K562 (cell line): ENCODE measurements around the gene DNAAF2. TPM values are rescaled to one million over a fixed set of nuclear protein-coding genes. Genes with fewer than 3 reads are reported as not detected.

Source experiments
- BRCA1 ChIP-seq, 2 experiments: fragments of 450-650 bp in 1 of 2; sonication (generic) in 1 of 2; formaldehyde crosslinking in 1 of 2; IDR thresholded peaks; 2 replicates each; pipeline versions ENCODE4 v1.5.0 to v1.6.1; 2017 to 2020; ENCODE audit warnings: mild to moderate bottlenecking in 1 of 2, missing genetic modification reagents in 1 of 2
- CGGBP1 ChIP-seq: fragments of 250-450 bp; sonication (Bioruptor Pico); IDR thresholded peaks from 2 replicates; pipeline ENCODE4 v1.9.0; 2021; ENCODE audit warnings: mild to moderate bottlenecking
- CSDE1 ChIP-seq, 2 experiments: fragments of 450-650 bp; IDR thresholded peaks; 2 replicates each; pipeline ENCODE4 v1.6.1; 2016; ENCODE audit warnings: mild to moderate bottlenecking in 1 of 2
- ETS1 ChIP-seq: conservative IDR thresholded peaks from 2 replicates; pipeline ENCODE4 v1.6.1; 2011; ENCODE audit warnings: low read depth, mild to moderate bottlenecking, low read length; ENCODE audit not compliant: control insufficient read depth
- FOXA1 ChIP-seq: fragments of 450-650 bp; IDR thresholded peaks from 2 replicates; pipeline ENCODE4 v1.6.1; 2016; ENCODE audit warnings: mild to moderate bottlenecking, borderline replicate concordance
- GABPB2 ChIP-seq: fragments of 250-450 bp; sonication (Bioruptor Pico); conservative IDR thresholded peaks from 2 replicates; pipeline ENCODE4 v1.5.1; 2021; ENCODE audit warnings: mild to moderate bottlenecking
- HEY1 ChIP-seq: fragments of 250-450 bp; sonication (Bioruptor Pico); IDR thresholded peaks from 2 replicates; pipeline ENCODE4 v1.5.0; 2020; ENCODE audit warnings: mild to moderate bottlenecking, moderate library complexity, borderline replicate concordance
- L3MBTL2 ChIP-seq: fragments of 450-650 bp; IDR thresholded peaks from 2 replicates; pipeline ENCODE4 v1.6.1; 2016; ENCODE audit warnings: mild to moderate bottlenecking, moderate library complexity
- MITF ChIP-seq: IDR thresholded peaks from 2 replicates; pipeline ENCODE4 v1.6.1; 2014; ENCODE audit warnings: antibody characterized with exemption
- NFXL1 ChIP-seq: fragments of 450-650 bp; formaldehyde crosslinking; IDR thresholded peaks from 2 replicates; pipeline ENCODE4 v1.4.0; 2021; ENCODE audit warnings: mild to moderate bottlenecking
- POLR2AphosphoS2 ChIP-seq: IDR thresholded peaks from 2 replicates; pipeline ENCODE4 v1.6.1; 2012; ENCODE audit warnings: low read length, improper control_type of control experiment
- POLR2G ChIP-seq: fragments of 200-400 bp; formaldehyde crosslinking; IDR thresholded peaks from 2 replicates; pipeline ENCODE4 v1.6.1; 2017; ENCODE audit warnings: low read depth, mild to moderate bottlenecking, antibody characterized with exemption, low read length, moderate library complexity
- RBFOX2 ChIP-seq: fragments of 200-400 bp; formaldehyde crosslinking; IDR thresholded peaks from 2 replicates; pipeline ENCODE4 v1.6.1; 2017; ENCODE audit warnings: low read depth, mild to moderate bottlenecking, low read length, moderate library complexity
- SIN3A ChIP-seq, 2 experiments: fragments of 150-350 bp in 1 of 2; IDR thresholded peaks; 2 replicates each; pipeline ENCODE4 v1.6.1; 2011 to 2016; ENCODE audit warnings: borderline replicate concordance in 2 of 2, low read depth in 2 of 2, low read length in 2 of 2, mild to moderate bottlenecking in 2 of 2, moderate library complexity in 2 of 2; ENCODE audit not compliant: control insufficient read depth in 1 of 2
- SIN3B ChIP-seq: fragments of 450-650 bp; IDR thresholded peaks from 2 replicates; pipeline ENCODE4 v1.6.1; 2017; ENCODE audit warnings: low read depth, mild to moderate bottlenecking, moderate library complexity
- SMC3 ChIP-seq: conservative IDR thresholded peaks from 2 replicates; pipeline ENCODE4 v1.6.1; 2011; ENCODE audit warnings: low read depth, low read length, improper control_type of control experiment; ENCODE audit not compliant: insufficient read depth
- SRSF9 ChIP-seq: fragments of 200-400 bp; formaldehyde crosslinking; IDR thresholded peaks from 2 replicates; pipeline ENCODE4 v1.6.1; 2017; ENCODE audit warnings: low read depth, low read length, borderline replicate concordance
- U2AF2 ChIP-seq: fragments of 200-400 bp; formaldehyde crosslinking; optimal IDR thresholded peaks from 2 replicates; pipeline ENCODE3; 2017; ENCODE audit warnings: low read depth, mild to moderate bottlenecking, low read length
- ZNF146 ChIP-seq: IDR thresholded peaks from one replicate; pipeline ENCODE4 v1.6.1; 2018; ENCODE audit warnings: missing compliant biosample characterization; ENCODE audit not compliant: unreplicated experiment
- ZNF280B ChIP-seq: fragments of 250-450 bp; sonication (Bioruptor Pico); IDR thresholded peaks from 2 replicates; pipeline ENCODE4 v1.5.1; 2021; ENCODE audit warnings: mild to moderate bottlenecking
- ZNF408 ChIP-seq: fragments of 250-450 bp; sonication (Bioruptor Pico); IDR thresholded peaks from 2 replicates; pipeline ENCODE4 v1.4.0; 2020; ENCODE audit warnings: low read depth, mild to moderate bottlenecking, moderate library complexity
- ZNF551 ChIP-seq: fragments of 250-450 bp; sonication (Bioruptor Pico); IDR thresholded peaks from 2 replicates; pipeline ENCODE4 v1.5.0; 2021; ENCODE audit warnings: mild to moderate bottlenecking, moderate library complexity
- polyA plus RNA-seq, 8 experiments: library from polyadenylated mRNA; depleted of rRNA in 4 of 8; stranded (reverse) in 5 of 8; unstranded in 3 of 8; fragments of >200 nt; fragmentation: Nextera tagmentation in 2 of 8; fragmentation: Illumina TruSeq in 1 of 8; extraction: Ambion mirVana in 2 of 8; extraction: Trizol in 1 of 8; gene quantifications; 2 replicates each; pipeline versions ENCODE4 v1.2.1 to v1.2.3, GENCODE V29; 2011 to 2014; ENCODE audit warnings: inconsistent platforms in 1 of 8, missing spikeins in 1 of 8
- total RNA-seq, 7 experiments: library from RNA; depleted of rRNA in 6 of 7; stranded (reverse); fragments of >200 nt in 6 of 7; fragmentation: Illumina TruSeq in 2 of 7; extraction: Trizol in 2 of 7; gene quantifications; 2 replicates each; pipeline versions ENCODE4 v1.2.1 to v1.2.3, GENCODE V29; 2011 to 2021; ENCODE audit warnings: low replicate concordance in 1 of 7

Gene DNAAF2
- total and polyA plus RNA-seq, 9 of the 15 experiments (the other 6 are each of a cell fraction or from before 2014, with no cell fraction given), result 2.4 to 14.6 (median 11.1) TPM

DNA sequence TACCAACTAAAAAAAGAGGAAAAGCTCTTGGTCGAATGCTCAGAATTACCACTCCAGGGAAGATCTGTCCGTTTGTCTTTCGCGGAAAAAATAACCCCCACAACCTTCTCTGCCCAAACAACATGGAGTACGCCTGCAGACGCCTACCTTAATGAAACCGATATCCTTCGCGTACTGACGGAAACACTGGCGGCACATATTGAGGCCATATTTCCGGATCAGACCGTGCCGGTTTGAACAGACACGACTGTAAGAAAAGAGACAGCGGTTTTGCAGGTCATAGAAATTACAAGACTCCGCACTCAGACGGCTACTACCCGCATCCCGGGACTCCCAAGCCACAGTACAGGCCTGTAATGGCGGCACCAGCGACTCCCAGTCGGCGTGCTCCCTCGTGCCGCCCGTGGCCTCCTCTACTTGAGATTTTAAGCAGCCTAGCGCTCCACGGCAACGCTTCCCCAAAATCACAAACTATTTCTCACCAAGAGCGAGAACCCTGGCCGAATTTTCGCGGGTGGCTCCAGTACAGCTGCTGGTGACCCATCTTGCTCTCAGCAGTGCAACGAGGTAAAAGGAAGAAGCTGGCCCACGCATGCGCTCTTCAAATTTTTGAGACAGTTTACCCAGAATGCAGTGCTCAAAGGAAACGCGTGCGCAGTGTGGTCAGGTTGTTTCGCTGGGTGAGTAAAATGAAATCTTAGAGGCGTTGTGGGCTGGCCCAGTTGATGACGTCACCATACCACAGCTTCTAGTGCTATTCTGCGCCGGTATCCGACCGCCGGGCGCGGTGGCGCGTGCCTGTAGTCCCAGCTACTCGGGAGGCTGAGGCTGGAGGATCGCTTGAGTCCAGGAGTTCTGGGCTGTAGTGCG is 49.0 kb downstream of the DNAAF2 start, which contains the start of gene RPS29 (continued):
- TF ChIP-seq ZNF280B (CRISPR knock-in tag) (no peak), GABPB2 (CRISPR knock-in tag) (no peak), ZNF408 (CRISPR knock-in tag) (no peak), SIN3A (IDR thresholded peaks at IDR 0.05; ENCODE audit: borderline replicate concordance in 2 of 2, control insufficient read depth in 1 of 2, low read depth in 2 of 2, low read length in 2 of 2) (0 out of 4 replicates have a peak, but pooled peaks of 1 of the 2 experiments have one; percentile 21), CSDE1 (IDR thresholded peaks at IDR 0.05) (peak in 1 of 2 experiments; percentile 80; a peak in 2 of 4 replicates), ZNF551 (CRISPR knock-in tag) (no peak), SRSF9 (no peak), U2AF2 (no peak), POLR2AphosphoS2 (peak; percentile 69; the same call in 1 of the 2 replicates), SIN3B (peak; percentile 23; the same call in 1 of the 2 replicates), HEY1 (CRISPR knock-in tag) (no peak), FOXA1 (no peak), ETS1 (no peak), L3MBTL2 (peak; percentile 53; the same call in 1 of the 2 replicates), POLR2G (peak; percentile 81), BRCA1 (IDR thresholded peaks at IDR 0.05) (no peak), BRCA1 (CRISPR knock-in tag; IDR thresholded peaks at IDR 0.05) (no peak), SMC3 (no peak), NFXL1 (no peak), ZNF146 (no peak), RBFOX2 (peak; percentile 90), CGGBP1 (CRISPR knock-in tag) (0 out of 2 replicates have a peak, but pooled peaks have one; percentile 56), MITF (no peak; the same call in 1 of the 2 replicates)
